Measurements from ENCODE around the gene LRRN2.

- TF ChIP-seq POLR2A (IDR thresholded peaks at IDR 0.05; ENCODE audit: low read length): no peak
- no peak for TF ChIP-seq GATA1 (IDR thresholded peaks at IDR 0.05; ENCODE audit: low read depth, low read length)
Observed at GRCh38 chr1:204580862-204581261, 104.7 kb downstream of the LRRN2 start.
